ENCODE results near the gene STX19.
A peak's percentile ranks its signal among the peaks of the same experiment; 100 is the strongest.
"Not testable (repeated sequence)": the region's sequence is repeated elsewhere in the genome, so short reads cannot be mapped to it uniquely, and the experiment has no call there.

Gene STX19

DNA sequence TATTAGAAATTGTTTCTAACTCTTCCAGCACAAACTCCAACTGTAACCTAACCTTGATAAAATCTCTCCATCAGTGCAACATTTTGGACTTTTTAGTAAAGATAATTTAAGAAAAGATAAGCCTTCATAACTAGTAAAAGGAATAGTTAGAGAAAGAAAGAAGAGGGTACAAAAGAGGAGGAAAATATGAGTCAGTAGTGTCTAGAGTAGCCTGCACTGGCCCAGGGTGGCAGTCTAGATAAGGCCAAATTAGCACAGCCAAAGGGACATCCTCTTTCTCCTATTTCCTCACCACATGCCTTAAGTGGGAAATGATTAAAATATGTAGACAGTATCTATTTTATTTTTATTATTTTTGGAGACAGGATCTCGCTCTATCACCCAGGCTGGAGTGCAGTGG, 58.4 kb downstream of the STX19 start:
- no peak for DNase-seq

DNA sequence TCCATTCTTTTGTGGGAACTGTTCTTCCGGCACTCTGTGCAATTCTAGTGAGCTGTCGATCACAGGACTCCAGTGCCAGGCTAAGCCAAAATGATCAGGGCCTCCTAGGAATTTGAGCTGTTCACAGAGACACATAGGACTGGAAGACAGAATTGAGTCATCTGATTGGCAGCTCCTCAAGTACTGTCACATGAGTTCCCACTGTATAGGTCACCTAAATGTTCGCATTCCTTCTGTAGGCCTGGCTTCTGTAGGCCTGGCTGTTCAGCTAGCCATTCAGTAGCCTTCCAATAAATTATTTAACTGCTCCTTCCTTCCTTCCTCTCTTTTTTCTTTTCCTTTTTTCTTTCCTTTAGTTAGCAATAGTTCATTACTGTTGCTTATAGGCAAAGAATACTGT, 59.0 kb downstream of the STX19 start:
- peak; percentile 58 for DNase-seq

DNA sequence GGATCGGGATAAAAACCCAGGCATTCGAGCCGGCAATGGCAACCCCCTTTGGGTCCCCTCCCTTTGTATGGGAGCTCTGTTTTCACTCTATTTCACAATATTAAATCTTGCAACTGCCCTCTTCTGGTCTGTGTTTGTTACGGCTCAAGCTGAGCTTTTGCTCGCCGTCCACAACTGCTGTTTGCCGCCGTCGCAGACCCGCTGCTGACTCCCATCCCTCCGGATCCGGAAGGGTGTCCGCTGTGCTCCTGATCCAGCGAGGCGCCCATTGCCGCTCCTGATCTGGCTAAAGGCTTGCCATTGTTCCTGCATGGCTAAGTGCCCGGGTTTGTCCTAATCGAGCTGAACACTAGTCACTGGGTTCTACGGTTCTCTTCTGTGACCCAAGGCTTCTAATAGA, 63.3 kb downstream of the STX19 start:
- not testable (repeated sequence) for DNase-seq

All from 8988T (cell line).